Left lung (tissue), 10 donors: Measurements from ENCODE around the gene SLC6A7. TPM values are rescaled to one million over a fixed set of nuclear protein-coding genes. Genes with fewer than 3 reads are reported as not detected.
"Not testable (repeated sequence)": the region's sequence is repeated elsewhere in the genome, so short reads cannot be mapped to it uniquely, and the experiment has no call there.

Source experiments
- ATAC-seq: fragments of 200-7000 bp; cut with Tn5 transposase; one replicate; pipeline ENCODE4 v1.9.1; 2020; ENCODE audit warnings: moderate library complexity
- DNase-seq, 4 donors: peaks; one replicate each; pipeline ENCODE4 v3.0.0-alpha.2; 2013 to 2020
- H3K27ac ChIP-seq, 2 donors: fragments of 200-600 bp; sonication (generic) in 1 of 2; one replicate each; pipeline versions ENCODE4 v1.5.0 to v1.8.0; 2020 to 2021
- H3K27me3 ChIP-seq, 2 donors: fragments of 200-600 bp; sonication (generic) in 1 of 2; one replicate each; pipeline versions ENCODE4 v1.5.0 to v1.8.0; 2020 to 2021
- H3K36me3 ChIP-seq, 2 donors: fragments of 200-600 bp; sonication (generic) in 1 of 2; one replicate each; pipeline versions ENCODE4 v1.5.0 to v1.8.0; 2020 to 2021
- H3K4me1 ChIP-seq, 2 donors: fragments of 200-600 bp; one replicate each; pipeline ENCODE4 v1.8.0; 2021
- H3K4me3 ChIP-seq, 2 donors: fragments of 200-600 bp; sonication (generic) in 1 of 2; one replicate each; pipeline versions ENCODE4 v1.5.0 to v1.8.0; 2020 to 2021; ENCODE audit warnings: mild to moderate bottlenecking in 1 of 2
- H3K9me3 ChIP-seq, 2 donors: fragments of 200-600 bp; sonication (generic) in 1 of 2; one replicate each; pipeline versions ENCODE4 v1.5.0 to v1.8.0; 2020 to 2021
- intact Hi-C, 2 donors: fragments of 100-400 bp; cut with DNase I; formaldehyde crosslinking; loops; one replicate each; pipeline versions ENCODE4 v1.11.2 to v1.14.2; 2022
- polyA plus RNA-seq, 6 donors: library from polyadenylated mRNA; unstranded; fragments of 120-200 nt; gene quantifications; one replicate each; pipeline ENCODE4 v1.2.1, GENCODE V29; 2013; ENCODE audit not compliant: insufficient read length in 6 of 6
- total RNA-seq, 2 donors: library from RNA; stranded (reverse); fragmentation: NEBNext Ultra II Directional; extraction: Animal tissue kit (Norgen Biotek cat#: 25700); gene quantifications; one replicate each; pipeline ENCODE4 v1.2.1, GENCODE V29; 2021
- TF ChIP-seq, protein P1 (sequence below), 2 donors: fragments of 200-600 bp; sonication (generic) in 1 of 2; IDR thresholded peaks; one replicate each; pipeline versions ENCODE4 v1.5.0 to v1.8.0; 2021; ENCODE audit warnings: antibody characterized with exemption in 2 of 2
- donor health status: DM: no; HTN: yes; CAD: no.
- donor health status: DM: no; HTN: no; CAD: no.

The SLC6A7 gene
- total and polyA plus RNA-seq, 8 donors, result 0.13 TPM; not detected in 7

DNA sequence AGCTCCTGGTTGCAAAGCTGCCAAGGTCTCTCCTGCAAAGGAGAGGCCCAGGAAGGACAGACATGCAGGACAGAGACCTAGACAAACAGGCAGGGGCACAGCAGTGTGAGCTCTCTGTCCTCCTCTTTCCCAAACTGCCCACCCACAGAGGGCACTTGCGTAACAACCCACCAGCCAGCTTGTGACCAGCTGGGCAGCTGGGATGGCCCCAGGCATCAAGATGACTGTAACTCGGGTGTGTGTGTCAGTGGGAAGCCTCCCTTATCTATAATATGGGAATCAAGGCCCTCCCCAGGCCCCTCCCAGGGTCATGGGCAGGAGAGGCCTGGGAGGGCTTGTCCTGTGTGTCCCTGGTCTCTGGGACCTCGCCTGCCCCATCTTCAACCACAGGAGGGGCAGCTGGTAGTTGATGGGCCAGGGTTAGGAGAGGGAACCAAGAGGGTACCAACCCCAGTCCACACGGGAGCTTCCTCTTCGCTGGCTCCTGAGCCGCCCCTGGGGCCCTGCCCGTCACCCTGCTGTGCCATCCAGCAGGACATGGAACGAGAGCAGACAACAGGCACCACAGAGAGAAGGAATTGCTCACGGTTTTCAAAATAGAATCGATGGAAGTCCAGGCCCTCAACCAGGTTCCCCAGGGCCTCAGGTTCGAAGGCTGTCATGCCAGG lies 37.9 kb downstream of the SLC6A7 start:
- Histone ChIP-seq H3K9me3 (no peaks in the 10 kb centered on the region), H3K4me3 (no peak overlapping the region), H3K27me3 (no peaks in the 10 kb centered on the region), H3K4me1 (no peaks in the 10 kb centered on the region), H3K27ac (no peak overlapping the region), H3K36me3 (no peaks in the 10 kb centered on the region)
- intact Hi-C loops, result no loop called here
- DNase-seq (peak in 1 of 4 donors; percentile 53), ATAC-seq (no peak)
- TF ChIP-seq, protein P1, sequence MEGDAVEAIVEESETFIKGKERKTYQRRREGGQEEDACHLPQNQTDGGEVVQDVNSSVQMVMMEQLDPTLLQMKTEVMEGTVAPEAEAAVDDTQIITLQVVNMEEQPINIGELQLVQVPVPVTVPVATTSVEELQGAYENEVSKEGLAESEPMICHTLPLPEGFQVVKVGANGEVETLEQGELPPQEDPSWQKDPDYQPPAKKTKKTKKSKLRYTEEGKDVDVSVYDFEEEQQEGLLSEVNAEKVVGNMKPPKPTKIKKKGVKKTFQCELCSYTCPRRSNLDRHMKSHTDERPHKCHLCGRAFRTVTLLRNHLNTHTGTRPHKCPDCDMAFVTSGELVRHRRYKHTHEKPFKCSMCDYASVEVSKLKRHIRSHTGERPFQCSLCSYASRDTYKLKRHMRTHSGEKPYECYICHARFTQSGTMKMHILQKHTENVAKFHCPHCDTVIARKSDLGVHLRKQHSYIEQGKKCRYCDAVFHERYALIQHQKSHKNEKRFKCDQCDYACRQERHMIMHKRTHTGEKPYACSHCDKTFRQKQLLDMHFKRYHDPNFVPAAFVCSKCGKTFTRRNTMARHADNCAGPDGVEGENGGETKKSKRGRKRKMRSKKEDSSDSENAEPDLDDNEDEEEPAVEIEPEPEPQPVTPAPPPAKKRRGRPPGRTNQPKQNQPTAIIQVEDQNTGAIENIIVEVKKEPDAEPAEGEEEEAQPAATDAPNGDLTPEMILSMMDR (IDR thresholded peaks at IDR 0.05), result no peak

GRCh38 chr5:150229571-150229970 lies 39.7 kb downstream of the SLC6A7 start:
- no peaks in the 10 kb centered on the region for H3K9me3 ChIP-seq
- H3K36me3 ChIP-seq, result no peaks in the 10 kb centered on the region
- intact Hi-C loops, result no loop called here
- TF ChIP-seq, protein P1 (IDR thresholded peaks at IDR 0.05), result no peak
- H3K27ac ChIP-seq, result no peak overlapping the region
- ATAC-seq (no peak), DNase-seq (no peak)
- no peak overlapping the region for H3K4me3 ChIP-seq
- no peaks in the 10 kb centered on the region for H3K27me3 ChIP-seq
- no peaks in the 10 kb centered on the region for H3K4me1 ChIP-seq

DNA sequence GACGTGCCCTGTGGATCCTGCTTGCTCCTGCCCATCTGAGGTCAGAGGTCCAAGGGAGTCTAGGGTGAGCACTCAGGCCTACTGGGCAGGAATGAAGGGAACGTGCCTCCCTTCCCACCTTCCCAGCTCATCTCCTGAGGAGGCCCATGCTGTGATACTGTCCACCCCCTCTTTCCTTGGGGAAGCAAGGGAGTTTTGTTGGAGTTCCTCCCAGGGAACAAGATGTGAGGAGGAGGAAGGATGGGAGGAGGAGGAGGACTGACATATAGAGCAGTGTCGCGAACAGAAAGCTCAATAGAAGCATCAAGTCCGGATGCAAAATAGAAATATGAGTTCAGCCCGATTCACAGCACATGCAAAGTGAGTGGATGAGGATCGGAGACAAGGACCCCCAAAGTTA lies 41.0 kb downstream of the SLC6A7 start:
- DNase-seq (no peak), ATAC-seq (no peak)
- TF ChIP-seq, protein P1 (IDR thresholded peaks at IDR 0.05), result no peak
- intact Hi-C loops, result no loop called here
- no peak overlapping the region for H3K4me3 ChIP-seq
- no peaks in the 10 kb centered on the region for H3K36me3 ChIP-seq
- H3K27me3 ChIP-seq, result no peaks in the 10 kb centered on the region
- no peaks in the 10 kb centered on the region for H3K4me1 ChIP-seq
- H3K9me3 ChIP-seq, result no peaks in the 10 kb centered on the region
- H3K27ac ChIP-seq, result no peak overlapping the region

DNA sequence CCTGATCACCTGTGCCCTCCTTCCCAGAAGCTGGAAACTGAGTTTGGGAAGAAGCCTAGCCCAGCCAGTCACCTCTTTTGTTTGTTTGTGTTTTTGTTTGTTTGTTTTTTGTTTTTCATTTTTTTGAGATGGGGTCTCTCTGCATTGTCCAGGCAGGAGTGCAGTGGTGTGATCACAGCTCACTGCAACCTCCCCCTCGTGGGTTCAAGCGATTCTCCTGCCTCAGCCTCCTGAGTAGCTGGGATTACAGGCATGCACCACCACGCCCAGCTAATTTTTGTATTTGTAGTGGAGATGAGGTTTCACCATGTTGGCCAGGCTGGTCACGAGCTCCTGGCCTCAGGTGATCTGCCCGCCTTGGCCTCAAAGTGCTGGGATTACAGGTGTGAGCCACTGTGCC lies 43.8 kb downstream of the SLC6A7 start:
- H3K27ac ChIP-seq, H3K27me3 ChIP-seq, intact Hi-C loops, H3K9me3 ChIP-seq, H3K4me1 ChIP-seq, H3K4me3 ChIP-seq, H3K36me3 ChIP-seq, ATAC-seq: not testable (repeated sequence)
- DNase-seq, result peak in 1 of 4 donors; percentile 28

GRCh38 chr5:150234576-150235499 lies 45.0 kb downstream of the SLC6A7 start:
- intact Hi-C loops, result no loop called here
- TF ChIP-seq, protein P1 (IDR thresholded peaks at IDR 0.05), result no peak
- peak; percentile 33 for ATAC-seq
- Histone ChIP-seq H3K9me3 (no peaks in the 10 kb centered on the region), H3K4me1 (no peaks in the 10 kb centered on the region), H3K36me3 (no peaks in the 10 kb centered on the region), H3K4me3 (no peak overlapping the region), H3K27me3 (no peaks in the 10 kb centered on the region), H3K27ac (no peak overlapping the region)
- peak in 1 of 4 donors; percentile 36 for DNase-seq
